ENCODE data around the gene B4GALT6.

- TF ChIP-seq TGIF2 (CRISPR knock-in tag; IDR thresholded peaks at IDR 0.05), result no peak
- TF ChIP-seq, protein P1, sequence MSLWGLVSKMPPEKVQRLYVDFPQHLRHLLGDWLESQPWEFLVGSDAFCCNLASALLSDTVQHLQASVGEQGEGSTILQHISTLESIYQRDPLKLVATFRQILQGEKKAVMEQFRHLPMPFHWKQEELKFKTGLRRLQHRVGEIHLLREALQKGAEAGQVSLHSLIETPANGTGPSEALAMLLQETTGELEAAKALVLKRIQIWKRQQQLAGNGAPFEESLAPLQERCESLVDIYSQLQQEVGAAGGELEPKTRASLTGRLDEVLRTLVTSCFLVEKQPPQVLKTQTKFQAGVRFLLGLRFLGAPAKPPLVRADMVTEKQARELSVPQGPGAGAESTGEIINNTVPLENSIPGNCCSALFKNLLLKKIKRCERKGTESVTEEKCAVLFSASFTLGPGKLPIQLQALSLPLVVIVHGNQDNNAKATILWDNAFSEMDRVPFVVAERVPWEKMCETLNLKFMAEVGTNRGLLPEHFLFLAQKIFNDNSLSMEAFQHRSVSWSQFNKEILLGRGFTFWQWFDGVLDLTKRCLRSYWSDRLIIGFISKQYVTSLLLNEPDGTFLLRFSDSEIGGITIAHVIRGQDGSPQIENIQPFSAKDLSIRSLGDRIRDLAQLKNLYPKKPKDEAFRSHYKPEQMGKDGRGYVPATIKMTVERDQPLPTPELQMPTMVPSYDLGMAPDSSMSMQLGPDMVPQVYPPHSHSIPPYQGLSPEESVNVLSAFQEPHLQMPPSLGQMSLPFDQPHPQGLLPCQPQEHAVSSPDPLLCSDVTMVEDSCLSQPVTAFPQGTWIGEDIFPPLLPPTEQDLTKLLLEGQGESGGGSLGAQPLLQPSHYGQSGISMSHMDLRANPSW (CRISPR knock-in tag; IDR thresholded peaks at IDR 0.05), result no peak
- TF ChIP-seq, protein P2, sequence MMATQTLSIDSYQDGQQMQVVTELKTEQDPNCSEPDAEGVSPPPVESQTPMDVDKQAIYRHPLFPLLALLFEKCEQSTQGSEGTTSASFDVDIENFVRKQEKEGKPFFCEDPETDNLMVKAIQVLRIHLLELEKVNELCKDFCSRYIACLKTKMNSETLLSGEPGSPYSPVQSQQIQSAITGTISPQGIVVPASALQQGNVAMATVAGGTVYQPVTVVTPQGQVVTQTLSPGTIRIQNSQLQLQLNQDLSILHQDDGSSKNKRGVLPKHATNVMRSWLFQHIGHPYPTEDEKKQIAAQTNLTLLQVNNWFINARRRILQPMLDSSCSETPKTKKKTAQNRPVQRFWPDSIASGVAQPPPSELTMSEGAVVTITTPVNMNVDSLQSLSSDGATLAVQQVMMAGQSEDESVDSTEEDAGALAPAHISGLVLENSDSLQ (IDR thresholded peaks at IDR 0.05), result no peak
- no peak for TF ChIP-seq POLR2A (conservative IDR thresholded peaks at IDR 0.05)
- TF ChIP-seq CBX3 (IDR thresholded peaks at IDR 0.05; ENCODE audit: borderline replicate concordance in 1 of 2, low read length in 2 of 2), result no peak
- TF ChIP-seq DACH1 (IDR thresholded peaks at IDR 0.05; ENCODE audit: partially characterized antibody), result no peak
- TF ChIP-seq PHF8 (IDR thresholded peaks at IDR 0.05; ENCODE audit: borderline replicate concordance, low read length), result no peak
- no peak for TF ChIP-seq RAD21 (CRISPR knock-in tag; conservative IDR thresholded peaks at IDR 0.05 in 1 of 2, IDR thresholded peaks at IDR 0.05 in 1 of 2)
- TF ChIP-seq USF2 (CRISPR knock-in tag; IDR thresholded peaks at IDR 0.05), result no peak
- TF ChIP-seq ZNF347 (CRISPR knock-in tag; IDR thresholded peaks at IDR 0.05; ENCODE audit: low read depth), result no peak
- no peak for TF ChIP-seq ZC3H4 (CRISPR knock-in tag; IDR thresholded peaks at IDR 0.05; ENCODE audit: borderline replicate concordance)
- TF ChIP-seq REST (IDR thresholded peaks at IDR 0.05; ENCODE audit: borderline replicate concordance), result no peak
- no peak for TF ChIP-seq REST (CRISPR knock-in tag; IDR thresholded peaks at IDR 0.05; ENCODE audit: low read depth)
Measured at GRCh38 chr18:31630549-31630948, 53.8 kb downstream of the B4GALT6 start.
